Sciatic nerve (tissue), 2 donors: Measurements from ENCODE around the gene ABAT. TPM values are rescaled to one million over a fixed set of nuclear protein-coding genes. Genes with fewer than 3 reads are reported as not detected.
"Not testable (repeated sequence)": the region's sequence is repeated elsewhere in the genome, so short reads cannot be mapped to it uniquely, and the experiment has no call there.

Experiments
- ATAC-seq: fragments of 200-7000 bp; cut with Tn5 transposase; one replicate; pipeline ENCODE4 v1.9.1; 2020; ENCODE audit warnings: mild to moderate bottlenecking, moderate library complexity
- DNase-seq: peaks from one replicate; pipeline ENCODE4 v3.0.0-alpha.2; 2020; ENCODE audit warnings: low spot score
- intact Hi-C: fragments of 100-400 bp; cut with DNase I; formaldehyde crosslinking; loops from one replicate; pipeline ENCODE4 v1.14.2; 2022
- total RNA-seq: library from RNA; stranded (reverse); fragmentation: NEBNext Ultra II Directional; extraction: Animal tissue kit (Norgen Biotek cat#: 25700); gene quantifications from one replicate; pipeline ENCODE4 v1.2.1, GENCODE V29; 2021
- donor health status: DM: no; HTN: no; CAD: no.
- donor health status: DM: no; HTN: no; CAD: no.

Gene ABAT
- total RNA-seq, 1 donor from 2014 or later, result 24.2 TPM

- intact Hi-C loops, result no loop called here
- DNase-seq (no peak), ATAC-seq (no peak)
Observed at GRCh38 chr16:8647721-8648318, 26.6 kb upstream of the ABAT start.

GRCh38 chr16:8648877-8649276 is 25.5 kb upstream of the ABAT start:
- ATAC-seq (no peak), DNase-seq (no peak)
- intact Hi-C loops, result no loop called here

GRCh38 chr16:8649829-8650554 is 24.4 kb upstream of the ABAT start:
- ATAC-seq (no peak), DNase-seq (no peak)
- intact Hi-C loops, result no loop called here

GRCh38 chr16:8651958-8652357 is 22.5 kb upstream of the ABAT start:
- ATAC-seq, intact Hi-C loops, DNase-seq: not testable (repeated sequence)

GRCh38 chr16:8655184-8655717 is 19.2 kb upstream of the ABAT start:
- DNase-seq (no peak), ATAC-seq (no peak)
- intact Hi-C loops, result no loop called here

GRCh38 chr16:8656376-8656775 is 18.0 kb upstream of the ABAT start:
- ATAC-seq, result no peak
- intact Hi-C loops, result no loop called here
- DNase-seq, result no peak

- intact Hi-C loops, result loop anchor here (5.0 kb wide), 1 partner anchor 221 kb away; the partner anchor contains the start of gene LITAFD
- DNase-seq (peak; percentile 73), ATAC-seq (peak; percentile 77)
Observed at GRCh38 chr16:8660841-8661301, 13.5 kb upstream of the ABAT start.

GRCh38 chr16:8661703-8662102 is 12.7 kb upstream of the ABAT start:
- no peak for DNase-seq
- intact Hi-C loops, result loop anchor here (5.0 kb wide), 1 partner anchor 221 kb away; the partner anchor contains the start of gene LITAFD
- ATAC-seq, result no peak

- DNase-seq, result no peak
- intact Hi-C loops, result loop anchor here (5.0 kb wide), 1 partner anchor 219 kb away; the partner anchor contains the start of gene LITAFD
- no peak for ATAC-seq
Observed at GRCh38 chr16:8663192-8664089, 11.0 kb upstream of the ABAT start.

GRCh38 chr16:8665529-8665928 is 8.9 kb upstream of the ABAT start:
- intact Hi-C loops, result no loop called here
- DNase-seq (no peak), ATAC-seq (no peak)

- intact Hi-C loops, result no loop called here
- no peak for ATAC-seq
- DNase-seq, result no peak
Observed at GRCh38 chr16:8667492-8667891, 6.9 kb upstream of the ABAT start.

GRCh38 chr16:8668113-8668512 is 6.3 kb upstream of the ABAT start:
- ATAC-seq (no peak), DNase-seq (no peak)
- intact Hi-C loops, result no loop called here

GRCh38 chr16:8669481-8669880 is 4.9 kb upstream of the ABAT start:
- ATAC-seq, result no peak
- intact Hi-C loops, result no loop called here
- DNase-seq, result no peak

GRCh38 chr16:8670014-8670560 is 4.3 kb upstream of the ABAT start:
- ATAC-seq (no peak), DNase-seq (no peak)
- intact Hi-C loops, result loop anchor here (10.0 kb wide), 1 partner anchor 115 kb away; no protein-coding TSS in a partner anchor

GRCh38 chr16:8673611-8674412 is 605 bp upstream of the ABAT start:
- intact Hi-C loops, result loop anchor here (10.0 kb wide), 1 partner anchor 111 kb away; no protein-coding TSS in a partner anchor
- ATAC-seq, result peak; percentile 67
- DNase-seq, result no peak

- DNase-seq (no peak), ATAC-seq (no peak)
- intact Hi-C loops, result loop anchor here (10.0 kb wide), 1 partner anchor 109 kb away; no protein-coding TSS in a partner anchor
Observed at GRCh38 chr16:8675183-8676159, 1.1 kb downstream of the ABAT start.

- DNase-seq, result no peak
- intact Hi-C loops, result loop anchor here (10.0 kb wide), 1 partner anchor 109 kb away; no protein-coding TSS in a partner anchor
- no peak for ATAC-seq
Observed at GRCh38 chr16:8676160-8676547, 1.7 kb downstream of the ABAT start.
